ENCODE results near the gene TMEM42.
A peak's percentile ranks its signal among the peaks of the same experiment; 100 is the strongest.

TMEM42 gene

GRCh38 chr3:44913868-44914468 lies 52.3 kb downstream of the TMEM42 start:
- Histone ChIP-seq H3K36me3 (ENCODE audit: control insufficient read depth, insufficient read depth, low read length) (peaks cover 2% of the 10 kb centered on the region; the same call in 1 of the 2 replicates), H3K4me3 (replicated peaks; ENCODE audit: low read depth, low read length) (no peak overlapping the region), H3K27me3 (replicated peaks; ENCODE audit: control insufficient read depth, insufficient read depth, low read length) (no peaks in the 10 kb centered on the region)
- peak; percentile 91 for TF ChIP-seq CTCF (IDR thresholded peaks at IDR 0.05; ENCODE audit: insufficient read depth, low read length, poor library complexity, severe bottlenecking)
- DNase-seq (ENCODE audit: extremely low read depth, insufficient read length): no peak

- no peak for DNase-seq (ENCODE audit: extremely low read depth, insufficient read length)
- peak; percentile 30 for TF ChIP-seq CTCF (IDR thresholded peaks at IDR 0.05; ENCODE audit: insufficient read depth, low read length, poor library complexity, severe bottlenecking)
- Histone ChIP-seq H3K4me3 (replicated peaks; ENCODE audit: low read depth, low read length) (no peak overlapping the region), H3K36me3 (ENCODE audit: control insufficient read depth, insufficient read depth, low read length) (peaks cover 2% of the 10 kb centered on the region; the same call in 1 of the 2 replicates), H3K27me3 (replicated peaks; ENCODE audit: control insufficient read depth, insufficient read depth, low read length) (no peaks in the 10 kb centered on the region)
Observed at GRCh38 chr3:44914936-44915335, 53.2 kb downstream of the TMEM42 start.

All from GM06990 (cell line).